Fibroblast of lung (primary cell): ENCODE measurements around the gene HOXD4. TPM values are rescaled to one million over a fixed set of nuclear protein-coding genes. Genes with fewer than 3 reads are reported as not detected.

Experiments
- DNase-seq, 2 donors: peaks; one replicate each; pipeline versions ENCODE4 v3.0.0 to v3.0.0-alpha.2; 2010; ENCODE audit warnings: low read depth in 2 of 2
- H2AFZ ChIP-seq: 2 replicates; pipeline ENCODE4 v1.5.1; 2012; ENCODE audit warnings: low read length, control low read depth, inconsistent platforms
- H3K27ac ChIP-seq: 2 replicates; pipeline ENCODE4 v1.5.1; 2011; ENCODE audit warnings: low read length, control low read depth; ENCODE audit not compliant: insufficient read depth
- H3K27me3 ChIP-seq: 2 replicates; pipeline ENCODE4 v1.5.1; 2011; ENCODE audit warnings: mild to moderate bottlenecking, low read length; ENCODE audit not compliant: control insufficient read depth, insufficient read depth
- H3K36me3 ChIP-seq: 2 replicates; pipeline ENCODE4 v1.5.1; 2011; ENCODE audit warnings: low read length; ENCODE audit not compliant: control insufficient read depth, insufficient read depth
- H3K4me1 ChIP-seq: 2 replicates; pipeline ENCODE4 v1.5.1; 2011; ENCODE audit warnings: low read length; ENCODE audit not compliant: control insufficient read depth, insufficient read depth; ENCODE audit errors: extremely low read depth
- H3K4me2 ChIP-seq: 2 replicates; pipeline ENCODE4 v1.5.1; 2011; ENCODE audit warnings: low read length, control low read depth; ENCODE audit not compliant: insufficient read depth; ENCODE audit errors: extremely low read depth
- H3K4me3 ChIP-seq, 4 experiments: fragments of 200-600 bp in 1 of 4; sonication (generic) in 1 of 4; replicated peaks in 1 of 4; 2 replicates each; pipeline ENCODE4 v1.5.1; 2011 to 2016; ENCODE audit warnings: low read length in 4 of 4, low read depth in 3 of 4, mild to moderate bottlenecking in 3 of 4, control low read depth in 2 of 4, inconsistent platforms in 1 of 4, mixed read lengths in 1 of 4; ENCODE audit not compliant: insufficient read depth in 1 of 4; ENCODE audit errors: control extremely low read depth in 1 of 4
- H3K79me2 ChIP-seq: 2 replicates; pipeline ENCODE4 v1.5.1; 2012; ENCODE audit warnings: mild to moderate bottlenecking, low read length, inconsistent platforms; ENCODE audit not compliant: control insufficient read depth, insufficient read depth
- H3K9ac ChIP-seq: 2 replicates; pipeline ENCODE4 v1.5.1; 2011; ENCODE audit warnings: mild to moderate bottlenecking, low read length, control low read depth; ENCODE audit not compliant: insufficient read depth
- H3K9me3 ChIP-seq: 2 replicates; pipeline ENCODE4 v1.5.1; 2012; ENCODE audit warnings: low read depth, low read length; ENCODE audit not compliant: control insufficient read depth, insufficient read depth
- H4K20me1 ChIP-seq: 2 replicates; pipeline ENCODE4 v1.5.1; 2011; ENCODE audit warnings: low read length; ENCODE audit not compliant: control insufficient read depth, insufficient read depth; ENCODE audit errors: extremely low read depth
- CTCF ChIP-seq, 2 donors: IDR thresholded peaks in 1 of 2; conservative IDR thresholded peaks in 1 of 2; 1 replicate in 1 of 2; 2 replicates in 1 of 2; pipeline ENCODE4 v1.5.1; 2011 to 2012; ENCODE audit warnings: low read length in 2 of 2, control low read depth in 1 of 2, inconsistent platforms in 1 of 2, low read depth in 1 of 2, mild to moderate bottlenecking in 1 of 2
- EZH2 ChIP-seq: IDR thresholded peaks from 2 replicates; pipeline ENCODE4 v1.5.1; 2012; ENCODE audit warnings: low read length, control low read depth, mild to moderate bottlenecking; ENCODE audit errors: missing control alignments
- polyA plus RNA-seq, 2 donors: library from polyadenylated mRNA; depleted of rRNA in 1 of 2; stranded (reverse) in 1 of 2; unstranded in 1 of 2; fragments of >200 nt; gene quantifications; 2 replicates each; pipeline ENCODE4 v1.2.1, GENCODE V29; 2011 to 2012; ENCODE audit warnings: missing spikeins in 1 of 2
- total RNA-seq: library from RNA; depleted of rRNA; stranded (reverse); fragments of >200 nt; gene quantifications from 2 replicates; pipeline ENCODE4 v1.2.1, GENCODE V29; 2014

HOXD4 gene
- total and polyA plus RNA-seq, 2 donors (not counting 1 experiment from before 2014, with no cell fraction given): not detected

- H4K20me1 ChIP-seq: no peaks in the 10 kb centered on the region
Observed at GRCh38 chr2:176149481-176149938, 1.8 kb upstream of the HOXD4 start.

GRCh38 chr2:176149939-176150583 is 1.3 kb upstream of the HOXD4 start:
- Histone ChIP-seq H3K27ac (no peak overlapping the region), H2AFZ (no peak overlapping the region), H3K9me3 (no peaks in the 10 kb centered on the region), H3K9ac (no peak overlapping the region), H3K4me2 (no peak overlapping the region), H3K4me3 (no peak overlapping the region), H3K79me2 (no peaks in the 10 kb centered on the region), H3K27me3 (peaks cover 70% of the 10 kb centered on the region), H4K20me1 (no peaks in the 10 kb centered on the region), H3K36me3 (no peaks in the 10 kb centered on the region), H3K4me1 (no peaks in the 10 kb centered on the region)
- DNase-seq: no peak
- TF ChIP-seq CTCF (conservative IDR thresholded peaks at IDR 0.05 in 1 of 2, IDR thresholded peaks at IDR 0.05 in 1 of 2; ENCODE audit: low read depth in 1 of 2, low read length in 2 of 2): no peak
- TF ChIP-seq EZH2: no peak

More at GRCh38 chr2:176149481-176149938, 1.8 kb upstream of the HOXD4 start:
- H3K27ac ChIP-seq: no peak overlapping the region
- H3K9ac ChIP-seq: no peak overlapping the region
- TF ChIP-seq CTCF (conservative IDR thresholded peaks at IDR 0.05 in 1 of 2, IDR thresholded peaks at IDR 0.05 in 1 of 2; ENCODE audit: low read depth in 1 of 2, low read length in 2 of 2): no peak
- TF ChIP-seq EZH2: peak; percentile 35
- H3K4me2 ChIP-seq: no peak overlapping the region
- no peaks in the 10 kb centered on the region for H3K79me2 ChIP-seq
- H3K36me3 ChIP-seq: no peaks in the 10 kb centered on the region
- no peaks in the 10 kb centered on the region for H3K4me1 ChIP-seq
- no peak overlapping the region for H2AFZ ChIP-seq
- DNase-seq: no peak
- H3K27me3 ChIP-seq: peaks cover 71% of the 10 kb centered on the region
- no peak overlapping the region for H3K4me3 ChIP-seq
- H3K9me3 ChIP-seq: no peaks in the 10 kb centered on the region

- Histone ChIP-seq H3K27me3 (peaks cover 71% of the 10 kb centered on the region), H4K20me1 (no peaks in the 10 kb centered on the region), H3K4me1 (no peaks in the 10 kb centered on the region), H3K79me2 (no peaks in the 10 kb centered on the region), H3K36me3 (no peaks in the 10 kb centered on the region), H3K27ac (no peak overlapping the region), H3K9ac (no peak overlapping the region), H3K4me2 (no peak overlapping the region), H3K4me3 (no peak overlapping the region), H2AFZ (no peak overlapping the region), H3K9me3 (no peaks in the 10 kb centered on the region)
- no peak for DNase-seq
- TF ChIP-seq EZH2 (peak; percentile 49), CTCF (conservative IDR thresholded peaks at IDR 0.05 in 1 of 2, IDR thresholded peaks at IDR 0.05 in 1 of 2; ENCODE audit: low read depth in 1 of 2, low read length in 2 of 2) (no peak)
Observed at GRCh38 chr2:176150584-176151441, 537 bp upstream of the HOXD4 start.
